Neural crest cell (in vitro differentiated cells): ENCODE data around the gene PPP2R3B. TPM values are rescaled to one million over a fixed set of nuclear protein-coding genes. Genes with fewer than 3 reads are reported as not detected.
A peak's percentile ranks its signal among the peaks of the same experiment; 100 is the strongest.

Experiments
- DNase-seq: peaks from one replicate; pipeline ENCODE4 v3.0.0; 2021; ENCODE audit warnings: low read depth, mixed read lengths, low spot score
- H3K27ac Mint-ChIP-seq: one replicate; pipeline ENCODE4 v1.8.0; 2021; ENCODE audit warnings: mild to moderate bottlenecking, mixed read lengths; ENCODE audit not compliant: unreplicated experiment
- H3K27me3 Mint-ChIP-seq: 2 replicates; pipeline ENCODE4 v1.8.0; 2021; ENCODE audit warnings: low read depth, mild to moderate bottlenecking, mixed read lengths
- H3K36me3 Mint-ChIP-seq: 2 replicates; pipeline ENCODE4 v1.8.0; 2021; ENCODE audit warnings: low read depth, mild to moderate bottlenecking, mixed read lengths
- H3K4me1 Mint-ChIP-seq: 2 replicates; pipeline ENCODE4 v1.8.0; 2021; ENCODE audit warnings: mixed read lengths
- H3K4me3 Mint-ChIP-seq: one replicate; pipeline ENCODE4 v1.8.0; 2021; ENCODE audit warnings: mild to moderate bottlenecking, mixed read lengths
- H3K9me3 Mint-ChIP-seq: 2 replicates; pipeline ENCODE4 v1.8.0; 2021; ENCODE audit warnings: mixed read lengths
- CTCF ChIP-seq: fragments of 200-600 bp; sonication (generic); conservative IDR thresholded peaks from 2 replicates; pipeline ENCODE4 v1.5.0; 2021; ENCODE audit warnings: antibody characterized with exemption, mild to moderate bottlenecking
- total RNA-seq: library from RNA; stranded (reverse); gene quantifications from 2 replicates; pipeline ENCODE4 v1.2.1, GENCODE V29; 2021

PPP2R3B gene
- total RNA-seq, 1 donor from 2014 or later, result 96.5 TPM

- Mint-ChIP-seq H3K36me3 (peaks cover 15% of the 10 kb centered on the region), H3K9me3 (peaks cover 4% of the 10 kb centered on the region), H3K27me3 (peaks cover 10% of the 10 kb centered on the region), H3K27ac (no peak overlapping the region), H3K4me3 (no peak overlapping the region), H3K4me1 (peaks cover 6% of the 10 kb centered on the region)
- TF ChIP-seq CTCF, result no peak
- no peak for DNase-seq
Measured at GRCh38 chrX:314781-315595, 71.7 kb downstream of the PPP2R3B start.

GRCh38 chrX:314049-314448, 72.7 kb downstream of the PPP2R3B start:
- H3K9me3 Mint-ChIP-seq, result peaks cover 4% of the 10 kb centered on the region
- DNase-seq, result no peak
- H3K36me3 Mint-ChIP-seq, result peaks cover 20% of the 10 kb centered on the region
- TF ChIP-seq CTCF, result no peak
- H3K4me1 Mint-ChIP-seq, result peaks cover 6% of the 10 kb centered on the region
- H3K27ac Mint-ChIP-seq, result no peak overlapping the region
- H3K27me3 Mint-ChIP-seq, result peaks cover 10% of the 10 kb centered on the region
- H3K4me3 Mint-ChIP-seq, result no peak overlapping the region

- Mint-ChIP-seq H3K27ac (no peak overlapping the region), H3K4me1 (peaks cover 6% of the 10 kb centered on the region), H3K27me3 (peaks cover 10% of the 10 kb centered on the region), H3K36me3 (peaks cover 20% of the 10 kb centered on the region), H3K9me3 (peaks cover 4% of the 10 kb centered on the region), H3K4me3 (peak overlapping the region; percentile 54)
- no peak for DNase-seq
- TF ChIP-seq CTCF, result no peak
Measured at GRCh38 chrX:313546-313945, 73.2 kb downstream of the PPP2R3B start.

GRCh38 chrX:312621-313331, 73.9 kb downstream of the PPP2R3B start:
- Mint-ChIP-seq H3K4me1 (peaks cover under 1% of the 10 kb centered on the region), H3K27me3 (peaks cover 4% of the 10 kb centered on the region), H3K4me3 (no peak overlapping the region), H3K9me3 (no peaks in the 10 kb centered on the region), H3K36me3 (peaks cover 18% of the 10 kb centered on the region), H3K27ac (no peak overlapping the region)
- DNase-seq, result no peak
- TF ChIP-seq CTCF, result no peak

- Mint-ChIP-seq H3K4me1 (no peaks in the 10 kb centered on the region), H3K9me3 (no peaks in the 10 kb centered on the region), H3K27ac (peak overlapping the region; percentile 35), H3K27me3 (peaks cover 3% of the 10 kb centered on the region), H3K36me3 (peaks cover 21% of the 10 kb centered on the region), H3K4me3 (peak overlapping the region; percentile 77)
- no peak for DNase-seq
- TF ChIP-seq CTCF, result no peak
Measured at GRCh38 chrX:311156-312129, 75.3 kb downstream of the PPP2R3B start.
